ENCODE results near the gene TAF11L11. TPM values are rescaled to one million over a fixed set of nuclear protein-coding genes. Genes with fewer than 3 reads are reported as not detected.
"Not testable (repeated sequence)": the region's sequence is repeated elsewhere in the genome, so short reads cannot be mapped to it uniquely, and the experiment has no call there.

TAF11L11 gene
- total and polyA plus RNA-seq, 2 donors from 2014 or later = not detected

GRCh38 chr5:17610092-17610491 lies 6.1 kb downstream of the TAF11L11 start, which contains the start of gene TAF11L12:
TAF11L12 (plus strand) TSS chr5:17610392.
- H3K9ac ChIP-seq (ENCODE audit: low read length in 3 of 3); intact Hi-C loops (cut with DNase I); FAIRE-seq; H3K4me1 ChIP-seq (ENCODE audit: control insufficient read depth in 2 of 3, insufficient read depth in 2 of 3, low read depth in 1 of 3, low read length in 3 of 3); H3K27ac ChIP-seq (ENCODE audit: low read depth in 2 of 2, low read length in 2 of 2); H3K4me3 ChIP-seq (ENCODE audit: low read length in 3 of 3); DNase-seq; H3K27me3 ChIP-seq (ENCODE audit: control insufficient read depth, insufficient read depth, low read length); H3K36me3 ChIP-seq (ENCODE audit: control insufficient read depth in 2 of 3, insufficient read depth in 3 of 3, low read length in 3 of 3); H3K9me3 ChIP-seq (ENCODE audit: control insufficient read depth in 2 of 3, insufficient read depth in 1 of 3, low read length in 3 of 3): not testable (repeated sequence)

- no peak overlapping the region for H3K27ac ChIP-seq (ENCODE audit: low read depth in 2 of 2, low read length in 2 of 2)
- no peak for FAIRE-seq
- no peak overlapping the region for H3K9ac ChIP-seq (ENCODE audit: low read length in 3 of 3)
- H3K4me1 ChIP-seq (ENCODE audit: control insufficient read depth in 2 of 3, insufficient read depth in 2 of 3, low read depth in 1 of 3, low read length in 3 of 3) = no peaks in the 10 kb centered on the region
- TF ChIP-seq CTCF (IDR thresholded peaks at IDR 0.05; ENCODE audit: borderline replicate concordance, extremely low read depth, insufficient read depth) = no peak
- intact Hi-C loops (cut with DNase I) = no loop called here
- no peaks in the 10 kb centered on the region for H3K9me3 ChIP-seq (ENCODE audit: control insufficient read depth in 2 of 3, insufficient read depth in 1 of 3, low read length in 3 of 3)
- no peaks in the 10 kb centered on the region for H3K27me3 ChIP-seq (ENCODE audit: control insufficient read depth, insufficient read depth, low read length)
- DNase-seq = no peak
- no peaks in the 10 kb centered on the region for H3K36me3 ChIP-seq (ENCODE audit: control insufficient read depth in 2 of 3, insufficient read depth in 3 of 3, low read length in 3 of 3)
- no peak overlapping the region for H3K4me3 ChIP-seq (ENCODE audit: low read length in 3 of 3)
Measured at GRCh38 chr5:17614872-17615605, 11.1 kb downstream of the TAF11L11 start.

GRCh38 chr5:17619354-17619753 lies 15.4 kb downstream of the TAF11L11 start:
- Histone ChIP-seq H3K9ac (ENCODE audit: low read length in 3 of 3) (no peak overlapping the region), H3K4me3 (ENCODE audit: low read length in 3 of 3) (no peak overlapping the region), H3K27me3 (ENCODE audit: control insufficient read depth, insufficient read depth, low read length) (no peaks in the 10 kb centered on the region), H3K9me3 (ENCODE audit: control insufficient read depth in 2 of 3, insufficient read depth in 1 of 3, low read length in 3 of 3) (no peaks in the 10 kb centered on the region), H3K27ac (ENCODE audit: low read depth in 2 of 2, low read length in 2 of 2) (no peak overlapping the region), H3K36me3 (ENCODE audit: control insufficient read depth in 2 of 3, insufficient read depth in 3 of 3, low read length in 3 of 3) (no peaks in the 10 kb centered on the region), H3K4me1 (ENCODE audit: control insufficient read depth in 2 of 3, insufficient read depth in 2 of 3, low read depth in 1 of 3, low read length in 3 of 3) (no peaks in the 10 kb centered on the region)
- DNase-seq (no peak), FAIRE-seq (no peak)
- TF ChIP-seq CTCF (IDR thresholded peaks at IDR 0.05; ENCODE audit: borderline replicate concordance, extremely low read depth, insufficient read depth) = no peak
- intact Hi-C loops (cut with DNase I) = no loop called here

- no peaks in the 10 kb centered on the region for H3K36me3 ChIP-seq (ENCODE audit: control insufficient read depth in 2 of 3, insufficient read depth in 3 of 3, low read length in 3 of 3)
- FAIRE-seq (no peak), DNase-seq (no peak)
- no peak for TF ChIP-seq CTCF (IDR thresholded peaks at IDR 0.05; ENCODE audit: borderline replicate concordance, extremely low read depth, insufficient read depth)
- intact Hi-C loops (cut with DNase I) = no loop called here
- no peaks in the 10 kb centered on the region for H3K9me3 ChIP-seq (ENCODE audit: control insufficient read depth in 2 of 3, insufficient read depth in 1 of 3, low read length in 3 of 3)
- no peak overlapping the region for H3K9ac ChIP-seq (ENCODE audit: low read length in 3 of 3)
- H3K4me1 ChIP-seq (ENCODE audit: control insufficient read depth in 2 of 3, insufficient read depth in 2 of 3, low read depth in 1 of 3, low read length in 3 of 3) = no peaks in the 10 kb centered on the region
- no peak overlapping the region for H3K27ac ChIP-seq (ENCODE audit: low read depth in 2 of 2, low read length in 2 of 2)
- no peaks in the 10 kb centered on the region for H3K27me3 ChIP-seq (ENCODE audit: control insufficient read depth, insufficient read depth, low read length)
- H3K4me3 ChIP-seq (ENCODE audit: low read length in 3 of 3) = no peak overlapping the region
Measured at GRCh38 chr5:17620627-17621026, 16.6 kb downstream of the TAF11L11 start.

Data from kidney (tissue), 14 donors.